GM12878 (cell line): Measurements from ENCODE around the gene FGFRL1. TPM values are rescaled to one million over a fixed set of nuclear protein-coding genes. Genes with fewer than 3 reads are reported as not detected.

Experiments used
- ATAC-seq: fragments of 200-7000 bp; cut with Tn5 transposase; 3 replicates; pipeline ENCODE4 v1.9.1; 2020; ENCODE audit warnings: mild to moderate bottlenecking, moderate library complexity
- BruUV-seq: library from RNA; stranded (reverse); fragments of 400-500 nt; replicated peaks from 2 replicates; lab custom pipeline; 2021; lab: Mats Ljungman, UMichigan
- CTCF ChIA-PET: fragments of 300-600 bp; sonication (Branson Sonifier 250); formaldehyde crosslinking; extraction: SDS; loops from one replicate; lab custom pipeline; 2021; ENCODE audit warnings: inconsistent platforms; lab: Yijun Ruan, JAX
- POLR2A ChIA-PET: fragments of 350-600 bp; formaldehyde crosslinking; extraction: SDS; loops from one replicate; lab custom pipeline; 2021; ENCODE audit warnings: inconsistent platforms; lab: Charles Lee
- RAD21 ChIA-PET: fragments of 300-600 bp; sonication (Branson Sonifier 250); formaldehyde crosslinking; loops from one replicate; lab custom pipeline; 2023; ENCODE audit warnings: antibody characterized with exemption; ENCODE audit not compliant: unreplicated experiment; lab: Charles Lee
- SMC1A ChIA-PET: fragments of 300-600 bp; sonication (Branson Sonifier 250); formaldehyde crosslinking; loops from one replicate; lab custom pipeline; 2023; ENCODE audit not compliant: unreplicated experiment, uncharacterized antibody; lab: Charles Lee
- DNase-seq: peaks from one replicate; pipeline ENCODE4 v3.0.0-alpha.2; 2011; ENCODE audit warnings: low read depth, low spot score
- FAIRE-seq: peaks from 3 replicates; lab custom pipeline; 2011; peaks lifted over from hg19 to GRCh38; lab: Jason Lieb, UNC
- H2AFZ ChIP-seq: 2 replicates; pipeline ENCODE4 v1.6.0; 2011; ENCODE audit warnings: low read depth, low read length, control low read depth; ENCODE audit not compliant: control insufficient read depth
- H3K27ac ChIP-seq: 2 replicates; pipeline ENCODE4 v1.5.1; 2011; ENCODE audit warnings: control low read depth; ENCODE audit not compliant: control insufficient read depth, insufficient read depth
- H3K27me3 ChIP-seq, 2 experiments: replicated peaks in 1 of 2; 2 replicates each; pipeline versions ENCODE4 v1.6.0 to v1.6.1; 2011; ENCODE audit warnings: low read length in 1 of 2; ENCODE audit not compliant: control insufficient read depth in 2 of 2, insufficient read depth in 2 of 2
- H3K36me3 ChIP-seq, 2 experiments: 2 replicates each; pipeline ENCODE4 v1.5.1; 2011; ENCODE audit warnings: low read length in 1 of 2; ENCODE audit not compliant: control insufficient read depth in 2 of 2, insufficient read depth in 2 of 2
- H3K4me1 ChIP-seq: 2 replicates; pipeline ENCODE4 v1.6.1; 2011; ENCODE audit warnings: mild to moderate bottlenecking, low read length, moderate library complexity, mixed read lengths; ENCODE audit not compliant: control insufficient read depth, insufficient read depth
- H3K4me2 ChIP-seq: 2 replicates; pipeline ENCODE4 v1.6.0; 2011; ENCODE audit warnings: control low read depth; ENCODE audit not compliant: control insufficient read depth, insufficient read depth
- H3K4me3 ChIP-seq: fragments of 200-600 bp; sonication (generic); 2 replicates; pipeline ENCODE4 v1.5.1; 2016
- H3K79me2 ChIP-seq: 2 replicates; pipeline ENCODE4 v1.6.0; 2011; ENCODE audit warnings: low read length; ENCODE audit not compliant: control insufficient read depth, insufficient read depth
- H3K9ac ChIP-seq: 2 replicates; pipeline ENCODE4 v1.8.0; 2011; ENCODE audit warnings: low read length, control low read depth, mixed read lengths; ENCODE audit not compliant: control insufficient read depth, insufficient read depth
- H3K9me3 ChIP-seq: replicated peaks from 3 replicates; pipeline ENCODE4 v1.5.1; 2011; ENCODE audit warnings: mild to moderate bottlenecking, low read length; ENCODE audit not compliant: control insufficient read depth, insufficient read depth
- H4K20me1 ChIP-seq: 2 replicates; pipeline ENCODE4 v1.6.0; 2011; ENCODE audit not compliant: control insufficient read depth, insufficient read depth
- ATF7 ChIP-seq: fragments of 450-650 bp; IDR thresholded peaks from 2 replicates; pipeline ENCODE4 v1.6.1; 2016; ENCODE audit warnings: low read depth, mild to moderate bottlenecking
- ETV6 ChIP-seq, 2 experiments: fragments of 450-650 bp in 1 of 2; IDR thresholded peaks in 1 of 2; conservative IDR thresholded peaks in 1 of 2; 2 replicates each; pipeline ENCODE4 v1.6.1; 2014; ENCODE audit warnings: antibody characterized with exemption in 1 of 2, borderline replicate concordance in 1 of 2, low read depth in 1 of 2, mild to moderate bottlenecking in 1 of 2, moderate library complexity in 1 of 2
- JUND ChIP-seq: IDR thresholded peaks from 2 replicates; pipeline ENCODE4 v1.6.1; 2012; ENCODE audit warnings: low read depth, mild to moderate bottlenecking, low read length, improper control_type of control experiment, moderate library complexity
- MXI1 ChIP-seq: fragments of 150-350 bp; IDR thresholded peaks from 2 replicates; pipeline ENCODE4 v1.6.1; 2011; ENCODE audit warnings: low read depth, mild to moderate bottlenecking, inconsistent platforms, low read length, improper control_type of control experiment
- MYC ChIP-seq: IDR thresholded peaks from 2 replicates; pipeline ENCODE4 v1.6.1; 2011; ENCODE audit warnings: mild to moderate bottlenecking, low read length, moderate library complexity, inconsistent platforms; ENCODE audit not compliant: insufficient read depth, insufficient replicate concordance, insufficient read length, severe bottlenecking
- NFIC ChIP-seq: IDR thresholded peaks from 2 replicates; pipeline ENCODE4 v1.6.1; 2012; ENCODE audit warnings: low read depth, mild to moderate bottlenecking, inconsistent platforms, low read length, moderate library complexity
- PAX8 ChIP-seq: fragments of 450-650 bp; IDR thresholded peaks from 2 replicates; pipeline ENCODE4 v1.6.1; 2017; ENCODE audit warnings: mild to moderate bottlenecking, moderate library complexity
- PML ChIP-seq: IDR thresholded peaks from 2 replicates; pipeline ENCODE4 v1.6.1; 2012; ENCODE audit warnings: low read length, inconsistent platforms
- POLR2A ChIP-seq: IDR thresholded peaks from 2 replicates; pipeline ENCODE4 v1.6.1; 2011; ENCODE audit warnings: low read depth, mild to moderate bottlenecking, low read length
- RAD51 ChIP-seq: fragments of 450-650 bp; IDR thresholded peaks from 2 replicates; pipeline ENCODE4 v1.6.1; 2016; ENCODE audit warnings: moderate library complexity, mild to moderate bottlenecking, inconsistent platforms
- RBBP5 ChIP-seq: fragments of 200-600 bp; sonication (generic); conservative IDR thresholded peaks from 2 replicates; pipeline ENCODE4 v1.6.1; 2016
- RCOR1 ChIP-seq: conservative IDR thresholded peaks from 2 replicates; pipeline ENCODE4 v1.6.1; 2012; ENCODE audit warnings: low read depth, low read length, improper control_type of control experiment
- SIN3A ChIP-seq: IDR thresholded peaks from 2 replicates; pipeline ENCODE4 v1.6.1; 2012; ENCODE audit warnings: low read depth, low read length, improper control_type of control experiment
- YBX1 ChIP-seq: fragments of 450-650 bp; IDR thresholded peaks from 2 replicates; pipeline ENCODE4 v1.6.1; 2016; ENCODE audit warnings: antibody characterized with exemption
- ZNF622 ChIP-seq: fragments of 450-650 bp; IDR thresholded peaks from 2 replicates; pipeline ENCODE4 v1.6.1; 2017; ENCODE audit warnings: mild to moderate bottlenecking, inconsistent platforms
- WGBS: methylation state at CpG from one replicate; pipeline ENCODE4 v1.1.6; 2016; ENCODE audit warnings: low lambda C conversion rate; ENCODE audit not compliant: insufficient replicate concordance, insufficient coverage; ENCODE audit errors: missing lambda C conversion rate; 5-methylcytosine and 5-hydroxymethylcytosine counted together
- in situ Hi-C: fragments of 300-500 bp; cut with MboI; formaldehyde crosslinking; loops from 9 replicates; pipeline ENCODE4 v1.14.3; 2018; ENCODE audit warnings: mixed read lengths
- intact Hi-C: fragments of 100-400 bp; cut with micrococcal nuclease; formaldehyde crosslinking; loops from one replicate; pipeline ENCODE4 v1.14.2; 2022; ENCODE audit not compliant: unreplicated experiment
- polyA plus RNA-seq, 11 experiments: library from polyadenylated mRNA; depleted of rRNA in 4 of 11; unstranded in 6 of 11; stranded (reverse) in 5 of 11; fragments of >200 nt; fragmentation: Nextera tagmentation in 4 of 11; fragmentation: Illumina TruSeq in 1 of 11; extraction: Ambion mirVana in 4 of 11; extraction: Trizol in 1 of 11; gene quantifications; 1 replicate in 1 of 11; 2 replicates in 10 of 11; pipeline versions ENCODE4 v1.2.1 to v1.2.3, GENCODE V29; 2011 to 2016; ENCODE audit warnings: inconsistent platforms in 2 of 11, missing spikeins in 2 of 11, low read depth in 1 of 11
- total RNA-seq, 4 experiments: library from RNA; depleted of rRNA in 3 of 4; stranded (reverse); fragments of >200 nt in 3 of 4; fragmentation: Illumina TruSeq in 1 of 4; extraction: Trizol in 1 of 4; gene quantifications; 2 replicates each; pipeline versions ENCODE4 v1.2.1 to v1.2.3, GENCODE V29; 2013 to 2021
- TF ChIP-seq, protein P1 (sequence below): IDR thresholded peaks from 2 replicates; pipeline ENCODE4 v1.6.1; 2012; ENCODE audit warnings: improper control_type of control experiment, low read depth, low read length; ENCODE audit not compliant: insufficient replicate concordance

Gene FGFRL1
- total and polyA plus RNA-seq, 10 of the 15 experiments (the other 5 are each of a cell fraction or from before 2014, with no cell fraction given): 0.02 to 1.5 (median 0.29) TPM; not detected in 2

DNA sequence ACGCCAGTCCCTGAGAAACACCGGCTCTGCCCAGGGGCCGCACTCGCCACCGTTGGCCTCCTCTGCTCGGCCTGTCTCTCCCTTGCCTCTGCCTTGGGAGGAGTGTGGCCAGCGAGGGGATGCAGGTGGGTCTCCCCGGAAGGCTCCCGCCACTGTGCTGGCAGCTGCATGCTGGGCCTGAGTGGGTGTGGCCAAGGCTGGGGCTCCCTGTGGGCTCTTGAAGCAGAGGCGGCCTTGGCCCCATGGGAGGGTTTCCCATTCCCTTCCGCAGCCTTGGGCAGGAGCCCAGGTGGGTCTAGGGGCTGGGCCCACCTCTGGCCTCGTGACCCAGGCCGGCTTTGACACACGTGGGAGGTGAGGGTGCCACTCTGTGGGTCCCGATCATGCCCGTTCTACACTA, 19.1 kb downstream of the FGFRL1 start:
- FAIRE-seq (no peak), DNase-seq (no peak), ATAC-seq (no peak)
- TF ChIP-seq NFIC (no peak), JUND (no peak), RCOR1 (no peak), YBX1 (no peak), POLR2A (no peak), MXI1 (no peak)
- intact Hi-C loops (no loop called here), in situ Hi-C loops (no loop called here)
- H4K20me1 ChIP-seq: no peaks in the 10 kb centered on the region
- no peak overlapping the region for H3K9ac ChIP-seq
- CTCF ChIA-PET: no interaction called here
- no TSS peak for BruUV-seq
- no peaks in the 10 kb centered on the region for H3K79me2 ChIP-seq
- H3K9me3 ChIP-seq: no peaks in the 10 kb centered on the region
- POLR2A ChIA-PET: no interaction called here
- WGBS: 39% methylated on average over 16 of the region's 16 CpGs
- no peak overlapping the region for H3K4me3 ChIP-seq
- no peak overlapping the region for H3K27ac ChIP-seq
- H2AFZ ChIP-seq: no peak overlapping the region
- H3K4me1 ChIP-seq: peaks cover 6% of the 10 kb centered on the region
- no peak overlapping the region for H3K4me2 ChIP-seq
- RAD21 ChIA-PET: no interaction called here
- no peaks in the 10 kb centered on the region for H3K36me3 ChIP-seq
- no peaks in the 10 kb centered on the region for H3K27me3 ChIP-seq
- SMC1A ChIA-PET: no interaction called here

DNA sequence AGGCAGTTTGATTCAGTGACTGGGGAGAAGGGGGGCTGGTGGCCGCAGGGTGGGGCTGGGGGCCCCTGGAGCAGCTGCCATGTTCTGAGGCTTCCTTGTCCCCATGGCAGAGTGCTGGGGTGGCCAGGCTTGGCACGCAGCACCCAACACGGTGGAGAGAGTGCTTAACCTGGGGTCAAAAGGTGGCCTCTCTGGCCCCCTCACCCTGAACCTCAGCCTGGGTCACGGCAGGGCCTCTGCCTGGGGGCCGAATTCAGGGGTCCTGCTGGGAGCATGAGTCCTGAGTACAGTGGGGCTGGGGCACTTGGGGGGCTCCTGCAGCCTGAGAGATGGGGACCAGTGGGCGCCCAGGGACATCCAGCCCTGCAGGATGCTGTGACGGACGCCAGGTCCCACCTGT, 19.9 kb downstream of the FGFRL1 start:
- ChIA-PET SMC1A (no interaction called here), CTCF (no interaction called here), POLR2A (no interaction called here), RAD21 (no interaction called here)
- H3K36me3 ChIP-seq: no peaks in the 10 kb centered on the region
- H3K9ac ChIP-seq: no peak overlapping the region
- H3K9me3 ChIP-seq: no peaks in the 10 kb centered on the region
- H3K4me2 ChIP-seq: no peak overlapping the region
- in situ Hi-C loops (no loop called here), intact Hi-C loops (no loop called here)
- no peak overlapping the region for H2AFZ ChIP-seq
- ATAC-seq (no peak), FAIRE-seq (no peak), DNase-seq (no peak)
- no peak overlapping the region for H3K4me3 ChIP-seq
- no peak overlapping the region for H3K27ac ChIP-seq
- no peaks in the 10 kb centered on the region for H3K4me1 ChIP-seq
- H3K79me2 ChIP-seq: no peaks in the 10 kb centered on the region
- no peaks in the 10 kb centered on the region for H4K20me1 ChIP-seq
- WGBS: 20% methylated on average over 7 of the region's 8 CpGs
- no peaks in the 10 kb centered on the region for H3K27me3 ChIP-seq
- BruUV-seq: no TSS peak
- TF ChIP-seq ZNF622: no peak
- no peak for TF ChIP-seq ETV6 (conservative IDR thresholded peaks at IDR 0.05 in 1 of 2, IDR thresholded peaks at IDR 0.05 in 1 of 2; ENCODE audit: borderline replicate concordance in 1 of 2, low read depth in 1 of 2)
- TF ChIP-seq ATF7: no peak
- TF ChIP-seq, protein P1, sequence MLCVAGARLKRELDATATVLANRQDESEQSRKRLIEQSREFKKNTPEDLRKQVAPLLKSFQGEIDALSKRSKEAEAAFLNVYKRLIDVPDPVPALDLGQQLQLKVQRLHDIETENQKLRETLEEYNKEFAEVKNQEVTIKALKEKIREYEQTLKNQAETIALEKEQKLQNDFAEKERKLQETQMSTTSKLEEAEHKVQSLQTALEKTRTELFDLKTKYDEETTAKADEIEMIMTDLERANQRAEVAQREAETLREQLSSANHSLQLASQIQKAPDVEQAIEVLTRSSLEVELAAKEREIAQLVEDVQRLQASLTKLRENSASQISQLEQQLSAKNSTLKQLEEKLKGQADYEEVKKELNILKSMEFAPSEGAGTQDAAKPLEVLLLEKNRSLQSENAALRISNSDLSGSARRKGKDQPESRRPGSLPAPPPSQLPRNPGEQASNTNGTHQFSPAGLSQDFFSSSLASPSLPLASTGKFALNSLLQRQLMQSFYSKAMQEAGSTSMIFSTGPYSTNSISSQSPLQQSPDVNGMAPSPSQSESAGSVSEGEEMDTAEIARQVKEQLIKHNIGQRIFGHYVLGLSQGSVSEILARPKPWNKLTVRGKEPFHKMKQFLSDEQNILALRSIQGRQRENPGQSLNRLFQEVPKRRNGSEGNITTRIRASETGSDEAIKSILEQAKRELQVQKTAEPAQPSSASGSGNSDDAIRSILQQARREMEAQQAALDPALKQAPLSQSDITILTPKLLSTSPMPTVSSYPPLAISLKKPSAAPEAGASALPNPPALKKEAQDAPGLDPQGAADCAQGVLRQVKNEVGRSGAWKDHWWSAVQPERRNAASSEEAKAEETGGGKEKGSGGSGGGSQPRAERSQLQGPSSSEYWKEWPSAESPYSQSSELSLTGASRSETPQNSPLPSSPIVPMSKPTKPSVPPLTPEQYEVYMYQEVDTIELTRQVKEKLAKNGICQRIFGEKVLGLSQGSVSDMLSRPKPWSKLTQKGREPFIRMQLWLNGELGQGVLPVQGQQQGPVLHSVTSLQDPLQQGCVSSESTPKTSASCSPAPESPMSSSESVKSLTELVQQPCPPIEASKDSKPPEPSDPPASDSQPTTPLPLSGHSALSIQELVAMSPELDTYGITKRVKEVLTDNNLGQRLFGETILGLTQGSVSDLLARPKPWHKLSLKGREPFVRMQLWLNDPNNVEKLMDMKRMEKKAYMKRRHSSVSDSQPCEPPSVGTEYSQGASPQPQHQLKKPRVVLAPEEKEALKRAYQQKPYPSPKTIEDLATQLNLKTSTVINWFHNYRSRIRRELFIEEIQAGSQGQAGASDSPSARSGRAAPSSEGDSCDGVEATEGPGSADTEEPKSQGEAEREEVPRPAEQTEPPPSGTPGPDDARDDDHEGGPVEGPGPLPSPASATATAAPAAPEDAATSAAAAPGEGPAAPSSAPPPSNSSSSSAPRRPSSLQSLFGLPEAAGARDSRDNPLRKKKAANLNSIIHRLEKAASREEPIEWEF: no peak
- no peak for TF ChIP-seq RAD51
- TF ChIP-seq RBBP5: no peak
- no peak for TF ChIP-seq SIN3A
- TF ChIP-seq PAX8: no peak
- TF ChIP-seq MXI1: no peak
- TF ChIP-seq MYC: no peak
- TF ChIP-seq NFIC: no peak
- TF ChIP-seq PML: no peak
